ENCODE results near the gene PYDC2.
"Not testable (repeated sequence)": the region's sequence is repeated elsewhere in the genome, so short reads cannot be mapped to it uniquely, and the experiment has no call there.

PYDC2 gene

GRCh38 chr3:191460360-191460759 is 603 bp upstream of the PYDC2 start:
- in situ Hi-C loops (cut with MboI; ENCODE audit: low sequenced_read_pairs) = no loop called here

- in situ Hi-C loops (cut with MboI; ENCODE audit: low sequenced_read_pairs) = no loop called here
Measured at GRCh38 chr3:191470080-191470479, 9.1 kb downstream of the PYDC2 start.

GRCh38 chr3:191470545-191470944 is 9.6 kb downstream of the PYDC2 start:
- in situ Hi-C loops (cut with MboI; ENCODE audit: low sequenced_read_pairs) = no loop called here

- in situ Hi-C loops (cut with MboI; ENCODE audit: low sequenced_read_pairs) = no loop called here
Measured at GRCh38 chr3:191473661-191474198, 12.8 kb downstream of the PYDC2 start.

- in situ Hi-C loops (cut with MboI; ENCODE audit: low sequenced_read_pairs) = no loop called here
Measured at GRCh38 chr3:191476066-191476772, 15.3 kb downstream of the PYDC2 start.

- in situ Hi-C loops (cut with MboI; ENCODE audit: low sequenced_read_pairs) = not testable (repeated sequence)
Measured at GRCh38 chr3:191483994-191484393, 23.0 kb downstream of the PYDC2 start.

GRCh38 chr3:191484461-191484860 is 23.5 kb downstream of the PYDC2 start:
- in situ Hi-C loops (cut with MboI; ENCODE audit: low sequenced_read_pairs) = no loop called here

- in situ Hi-C loops (cut with MboI; ENCODE audit: low sequenced_read_pairs) = no loop called here
Measured at GRCh38 chr3:191492601-191493000, 31.6 kb downstream of the PYDC2 start.

GRCh38 chr3:191493336-191493735 is 32.4 kb downstream of the PYDC2 start:
- in situ Hi-C loops (cut with MboI; ENCODE audit: low sequenced_read_pairs) = no loop called here

- in situ Hi-C loops (cut with MboI; ENCODE audit: low sequenced_read_pairs) = no loop called here
Measured at GRCh38 chr3:191499307-191500080, 38.5 kb downstream of the PYDC2 start.

- in situ Hi-C loops (cut with MboI; ENCODE audit: low sequenced_read_pairs) = no loop called here
Measured at GRCh38 chr3:191500892-191501291, 39.9 kb downstream of the PYDC2 start.

- in situ Hi-C loops (cut with MboI; ENCODE audit: low sequenced_read_pairs) = no loop called here
Measured at GRCh38 chr3:191502583-191502982, 41.6 kb downstream of the PYDC2 start.

- in situ Hi-C loops (cut with MboI; ENCODE audit: low sequenced_read_pairs) = no loop called here
Measured at GRCh38 chr3:191509078-191509477, 48.1 kb downstream of the PYDC2 start.
